GM10266 (cell line): ENCODE results near the gene ZBTB2.

Experiments used
- DNase-seq: peaks from one replicate; pipeline ENCODE4 v3.0.0; 2012; ENCODE audit errors: extremely low spot score
- TF ChIP-seq, protein P1 (sequence below): IDR thresholded peaks from 2 replicates; pipeline ENCODE4 v1.5.1; 2012; ENCODE audit warnings: mild to moderate bottlenecking, low read depth; ENCODE audit not compliant: control insufficient read depth, insufficient read depth; ENCODE audit errors: missing control alignments

ZBTB2 gene, protein sequence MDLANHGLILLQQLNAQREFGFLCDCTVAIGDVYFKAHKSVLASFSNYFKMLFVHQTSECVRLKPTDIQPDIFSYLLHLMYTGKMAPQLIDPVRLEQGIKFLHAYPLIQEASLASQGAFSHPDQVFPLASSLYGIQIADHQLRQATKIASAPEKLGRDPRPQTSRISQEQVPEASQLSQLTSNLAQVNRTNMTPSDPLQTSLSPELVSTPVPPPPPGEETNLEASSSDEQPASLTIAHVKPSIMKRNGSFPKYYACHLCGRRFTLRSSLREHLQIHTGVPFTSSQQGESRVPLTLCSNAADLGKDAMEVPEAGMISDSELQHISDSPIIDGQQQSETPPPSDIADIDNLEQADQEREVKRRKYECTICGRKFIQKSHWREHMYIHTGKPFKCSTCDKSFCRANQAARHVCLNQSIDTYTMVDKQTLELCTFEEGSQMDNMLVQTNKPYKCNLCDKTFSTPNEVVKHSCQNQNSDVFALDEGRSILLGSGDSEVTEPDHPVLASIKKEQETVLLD

GRCh38 chr6:151391471-151392413 is at the start of gene ZBTB2:
Gene ZBTB2 (minus strand): TSS chr6:151391559. CDS start chr6:151373637, 17,922 bp downstream.
- peak; percentile 77 for DNase-seq
- TF ChIP-seq, protein P1, sequence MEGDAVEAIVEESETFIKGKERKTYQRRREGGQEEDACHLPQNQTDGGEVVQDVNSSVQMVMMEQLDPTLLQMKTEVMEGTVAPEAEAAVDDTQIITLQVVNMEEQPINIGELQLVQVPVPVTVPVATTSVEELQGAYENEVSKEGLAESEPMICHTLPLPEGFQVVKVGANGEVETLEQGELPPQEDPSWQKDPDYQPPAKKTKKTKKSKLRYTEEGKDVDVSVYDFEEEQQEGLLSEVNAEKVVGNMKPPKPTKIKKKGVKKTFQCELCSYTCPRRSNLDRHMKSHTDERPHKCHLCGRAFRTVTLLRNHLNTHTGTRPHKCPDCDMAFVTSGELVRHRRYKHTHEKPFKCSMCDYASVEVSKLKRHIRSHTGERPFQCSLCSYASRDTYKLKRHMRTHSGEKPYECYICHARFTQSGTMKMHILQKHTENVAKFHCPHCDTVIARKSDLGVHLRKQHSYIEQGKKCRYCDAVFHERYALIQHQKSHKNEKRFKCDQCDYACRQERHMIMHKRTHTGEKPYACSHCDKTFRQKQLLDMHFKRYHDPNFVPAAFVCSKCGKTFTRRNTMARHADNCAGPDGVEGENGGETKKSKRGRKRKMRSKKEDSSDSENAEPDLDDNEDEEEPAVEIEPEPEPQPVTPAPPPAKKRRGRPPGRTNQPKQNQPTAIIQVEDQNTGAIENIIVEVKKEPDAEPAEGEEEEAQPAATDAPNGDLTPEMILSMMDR = no peak

DNA sequence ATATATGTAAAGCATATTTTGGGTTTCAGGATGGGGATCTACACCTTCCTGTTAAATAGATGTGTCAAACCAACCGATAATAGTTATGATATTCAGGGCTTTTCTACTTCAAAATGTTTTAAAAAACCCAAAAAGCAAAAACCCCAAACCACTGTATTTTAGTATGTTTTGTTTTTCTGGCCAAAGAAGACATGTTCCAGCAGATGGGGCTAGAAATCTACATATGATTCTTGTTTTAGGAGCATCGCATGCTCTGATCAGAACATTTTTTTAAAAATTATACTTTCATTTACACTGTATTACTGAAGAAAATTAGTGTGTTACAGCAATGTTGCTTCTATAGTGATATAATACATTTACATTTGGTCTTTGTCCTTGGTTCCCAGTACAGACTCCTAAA is 49.6 kb upstream of the ZBTB2 start:
- no peak for DNase-seq
- TF ChIP-seq, protein P1 = peak; percentile 45

DNA sequence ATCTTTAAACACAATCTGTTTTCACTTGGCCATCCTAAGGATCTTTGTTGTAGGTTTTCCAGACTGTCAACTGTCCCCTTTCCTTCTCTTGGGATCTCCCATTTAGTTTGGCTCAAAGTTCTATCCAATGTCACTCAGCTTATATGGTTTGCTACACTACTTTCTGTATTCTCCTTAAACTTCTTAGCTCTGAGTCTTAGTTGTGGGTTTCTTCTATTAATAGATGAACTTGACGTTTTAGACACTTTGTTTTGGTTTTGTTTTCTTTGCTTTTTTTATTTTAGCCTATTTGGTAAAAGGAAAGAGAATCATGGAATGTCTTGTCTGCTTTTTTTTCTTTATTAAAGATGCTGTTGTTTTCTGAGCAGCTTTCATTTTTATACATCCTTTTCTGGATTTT is 49.1 kb upstream of the ZBTB2 start:
- TF ChIP-seq, protein P1 = no peak
- DNase-seq = peak; percentile 32

DNA sequence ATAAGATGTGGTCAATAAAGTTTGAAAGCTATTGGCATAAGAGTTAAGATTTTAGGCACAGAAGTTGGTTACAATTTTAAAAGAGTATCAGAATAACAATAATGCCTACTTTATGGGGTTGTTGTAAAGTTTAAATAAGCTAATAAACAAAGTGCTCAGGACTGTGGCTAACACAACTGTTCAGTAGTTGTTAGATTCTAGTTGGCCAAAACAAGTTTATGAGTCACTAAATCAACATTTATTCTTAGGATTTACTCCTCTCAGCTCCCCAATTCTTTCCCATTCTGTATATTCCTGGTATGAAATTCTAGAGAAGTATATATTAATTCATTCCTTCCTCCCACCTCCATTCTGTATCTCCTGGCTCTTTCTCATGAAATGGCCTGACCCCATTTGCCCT is 46.0 kb upstream of the ZBTB2 start:
- no peak for DNase-seq

GRCh38 chr6:151436802-151437201 is 45.4 kb upstream of the ZBTB2 start:
- no peak for DNase-seq
- TF ChIP-seq, protein P1 = no peak

More for the DNA sequence above, 46.0 kb upstream of the ZBTB2 start:
- TF ChIP-seq, protein P1 = no peak

- DNase-seq = no peak
- TF ChIP-seq, protein P1 = no peak
These were observed 44.9 kb upstream of the ZBTB2 start for GRCh38 chr6:151436300-151436699.

DNA sequence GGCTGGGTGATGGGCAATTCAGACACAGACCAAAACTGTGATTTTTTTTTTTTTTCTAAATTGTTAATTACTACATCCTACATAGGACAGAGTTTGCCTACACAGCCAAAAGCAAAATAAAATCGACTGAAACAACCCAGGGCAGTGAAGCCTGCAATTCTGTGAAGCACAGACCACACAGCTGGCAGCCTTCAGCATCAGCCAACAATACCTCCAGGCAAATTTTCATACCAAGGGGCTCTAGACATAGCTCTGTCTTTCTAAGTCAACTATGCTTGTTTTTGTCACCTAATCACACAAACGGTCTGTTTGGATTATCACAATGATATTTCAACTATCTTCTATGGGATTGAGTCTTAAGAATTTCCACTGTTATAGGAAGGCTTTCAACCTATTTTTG is 43.0 kb upstream of the ZBTB2 start:
- no peak for DNase-seq
- TF ChIP-seq, protein P1 = no peak
